Gastrocnemius medialis (tissue), 4 donors: Measurements from ENCODE around the gene ZNF784.

Source experiments
- POLR2A ChIP-seq, 2 donors: fragments of 450-650 bp; IDR thresholded peaks; one replicate each; pipeline ENCODE4 v1.6.1; 2017; ENCODE audit warnings: antibody characterized with exemption in 2 of 2, mild to moderate bottlenecking in 2 of 2, moderate library complexity in 2 of 2
- TF ChIP-seq, protein P1 (sequence below), 5 experiments: fragments of 450-650 bp in 3 of 5; fragments of 200-600 bp in 2 of 5; sonication (generic) in 2 of 5; IDR thresholded peaks in 4 of 5; conservative IDR thresholded peaks in 1 of 5; 1 replicate in 4 of 5; 2 replicates in 1 of 5; pipeline ENCODE4 v1.5.1; 2016 to 2019; ENCODE audit warnings: antibody characterized with exemption in 5 of 5, mild to moderate bottlenecking in 3 of 5, moderate library complexity in 3 of 5

DNA sequence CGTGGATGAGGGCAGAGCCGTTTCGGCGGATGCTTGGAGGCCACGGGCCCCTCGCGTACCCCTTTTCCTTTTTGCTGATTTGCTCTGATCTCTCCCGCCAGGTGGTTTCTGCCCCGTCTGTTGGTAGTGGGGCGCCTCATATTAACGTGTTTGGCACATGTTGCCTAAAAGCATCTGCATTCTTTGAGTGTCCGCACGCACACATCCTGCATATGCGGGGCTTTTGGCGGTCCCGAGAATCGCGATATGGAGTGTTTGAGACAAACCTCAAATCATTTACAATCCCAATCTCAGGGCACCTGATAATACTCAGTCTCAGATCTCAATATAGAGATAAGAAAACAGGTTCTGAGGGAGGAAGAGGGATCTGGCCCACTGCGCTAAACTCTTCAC, 31.3 kb upstream of the ZNF784 start:
- TF ChIP-seq, protein P1, sequence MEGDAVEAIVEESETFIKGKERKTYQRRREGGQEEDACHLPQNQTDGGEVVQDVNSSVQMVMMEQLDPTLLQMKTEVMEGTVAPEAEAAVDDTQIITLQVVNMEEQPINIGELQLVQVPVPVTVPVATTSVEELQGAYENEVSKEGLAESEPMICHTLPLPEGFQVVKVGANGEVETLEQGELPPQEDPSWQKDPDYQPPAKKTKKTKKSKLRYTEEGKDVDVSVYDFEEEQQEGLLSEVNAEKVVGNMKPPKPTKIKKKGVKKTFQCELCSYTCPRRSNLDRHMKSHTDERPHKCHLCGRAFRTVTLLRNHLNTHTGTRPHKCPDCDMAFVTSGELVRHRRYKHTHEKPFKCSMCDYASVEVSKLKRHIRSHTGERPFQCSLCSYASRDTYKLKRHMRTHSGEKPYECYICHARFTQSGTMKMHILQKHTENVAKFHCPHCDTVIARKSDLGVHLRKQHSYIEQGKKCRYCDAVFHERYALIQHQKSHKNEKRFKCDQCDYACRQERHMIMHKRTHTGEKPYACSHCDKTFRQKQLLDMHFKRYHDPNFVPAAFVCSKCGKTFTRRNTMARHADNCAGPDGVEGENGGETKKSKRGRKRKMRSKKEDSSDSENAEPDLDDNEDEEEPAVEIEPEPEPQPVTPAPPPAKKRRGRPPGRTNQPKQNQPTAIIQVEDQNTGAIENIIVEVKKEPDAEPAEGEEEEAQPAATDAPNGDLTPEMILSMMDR (IDR thresholded peaks at IDR 0.05 in 4 of 5, conservative IDR thresholded peaks at IDR 0.05 in 1 of 5): no peak
- TF ChIP-seq POLR2A (IDR thresholded peaks at IDR 0.05): no peak
